NCI-H748 (cell line): ENCODE data around the gene AP3B2.
"Not testable (repeated sequence)": the region's sequence is repeated elsewhere in the genome, so short reads cannot be mapped to it uniquely, and the experiment has no call there.

ENCODE experiments used
- DNase-seq: peaks from one replicate; lab custom pipeline; 2025; ENCODE audit not compliant: unreplicated experiment; lab: John Stamatoyannopoulos, UW

AP3B2 gene, protein sequence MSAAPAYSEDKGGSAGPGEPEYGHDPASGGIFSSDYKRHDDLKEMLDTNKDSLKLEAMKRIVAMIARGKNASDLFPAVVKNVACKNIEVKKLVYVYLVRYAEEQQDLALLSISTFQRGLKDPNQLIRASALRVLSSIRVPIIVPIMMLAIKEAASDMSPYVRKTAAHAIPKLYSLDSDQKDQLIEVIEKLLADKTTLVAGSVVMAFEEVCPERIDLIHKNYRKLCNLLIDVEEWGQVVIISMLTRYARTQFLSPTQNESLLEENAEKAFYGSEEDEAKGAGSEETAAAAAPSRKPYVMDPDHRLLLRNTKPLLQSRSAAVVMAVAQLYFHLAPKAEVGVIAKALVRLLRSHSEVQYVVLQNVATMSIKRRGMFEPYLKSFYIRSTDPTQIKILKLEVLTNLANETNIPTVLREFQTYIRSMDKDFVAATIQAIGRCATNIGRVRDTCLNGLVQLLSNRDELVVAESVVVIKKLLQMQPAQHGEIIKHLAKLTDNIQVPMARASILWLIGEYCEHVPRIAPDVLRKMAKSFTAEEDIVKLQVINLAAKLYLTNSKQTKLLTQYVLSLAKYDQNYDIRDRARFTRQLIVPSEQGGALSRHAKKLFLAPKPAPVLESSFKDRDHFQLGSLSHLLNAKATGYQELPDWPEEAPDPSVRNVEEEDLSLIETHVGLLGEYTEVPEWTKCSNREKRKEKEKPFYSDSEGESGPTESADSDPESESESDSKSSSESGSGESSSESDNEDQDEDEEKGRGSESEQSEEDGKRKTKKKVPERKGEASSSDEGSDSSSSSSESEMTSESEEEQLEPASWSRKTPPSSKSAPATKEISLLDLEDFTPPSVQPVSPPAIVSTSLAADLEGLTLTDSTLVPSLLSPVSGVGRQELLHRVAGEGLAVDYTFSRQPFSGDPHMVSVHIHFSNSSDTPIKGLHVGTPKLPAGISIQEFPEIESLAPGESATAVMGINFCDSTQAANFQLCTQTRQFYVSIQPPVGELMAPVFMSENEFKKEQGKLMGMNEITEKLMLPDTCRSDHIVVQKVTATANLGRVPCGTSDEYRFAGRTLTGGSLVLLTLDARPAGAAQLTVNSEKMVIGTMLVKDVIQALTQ

GRCh38 chr15:82709421-82710207, at the start of gene AP3B2:
TSS of gene AP3B2 (minus strand) at chr15:82709875. CDS start at chr15:82709706, 169 bp downstream.
- peak; percentile 89 for DNase-seq

DNA sequence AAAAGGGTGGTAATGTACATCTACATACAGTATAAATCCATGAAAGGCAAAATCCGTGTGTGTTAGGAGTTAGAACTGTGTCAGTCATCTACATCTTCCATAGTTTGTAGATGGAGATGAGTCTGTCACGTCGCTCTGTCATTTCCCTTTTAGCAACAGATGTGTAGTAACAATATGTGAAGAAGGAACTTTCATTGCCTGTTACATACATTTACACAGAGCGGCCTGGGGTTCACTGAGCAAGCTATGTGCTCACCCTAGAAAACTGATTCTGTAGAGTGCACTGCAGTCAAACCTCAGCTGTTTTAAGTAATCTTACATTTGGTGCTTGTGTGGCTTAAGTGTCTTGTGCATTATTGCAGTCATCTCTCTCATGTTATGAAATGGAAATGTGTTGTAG, 41.6 kb upstream of the AP3B2 start:
- no peak for DNase-seq

DNA sequence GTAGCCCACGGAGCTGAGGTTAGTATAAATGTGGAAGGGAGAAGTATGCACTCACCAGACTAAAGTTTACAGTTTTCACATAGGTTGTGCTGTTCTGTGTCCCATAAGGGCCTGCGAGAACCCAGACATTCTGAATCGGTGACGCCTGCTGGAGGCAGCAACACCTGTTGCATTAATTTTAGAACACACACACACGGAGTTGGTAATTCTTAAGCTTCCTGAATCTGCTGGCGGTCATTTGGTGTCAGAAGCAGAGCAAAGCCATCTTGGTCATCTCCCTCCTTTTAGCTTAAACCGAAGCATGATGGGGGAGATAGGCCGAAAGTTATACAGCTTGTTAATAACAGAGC, 41.1 kb upstream of the AP3B2 start:
- DNase-seq = peak; percentile 33

DNA sequence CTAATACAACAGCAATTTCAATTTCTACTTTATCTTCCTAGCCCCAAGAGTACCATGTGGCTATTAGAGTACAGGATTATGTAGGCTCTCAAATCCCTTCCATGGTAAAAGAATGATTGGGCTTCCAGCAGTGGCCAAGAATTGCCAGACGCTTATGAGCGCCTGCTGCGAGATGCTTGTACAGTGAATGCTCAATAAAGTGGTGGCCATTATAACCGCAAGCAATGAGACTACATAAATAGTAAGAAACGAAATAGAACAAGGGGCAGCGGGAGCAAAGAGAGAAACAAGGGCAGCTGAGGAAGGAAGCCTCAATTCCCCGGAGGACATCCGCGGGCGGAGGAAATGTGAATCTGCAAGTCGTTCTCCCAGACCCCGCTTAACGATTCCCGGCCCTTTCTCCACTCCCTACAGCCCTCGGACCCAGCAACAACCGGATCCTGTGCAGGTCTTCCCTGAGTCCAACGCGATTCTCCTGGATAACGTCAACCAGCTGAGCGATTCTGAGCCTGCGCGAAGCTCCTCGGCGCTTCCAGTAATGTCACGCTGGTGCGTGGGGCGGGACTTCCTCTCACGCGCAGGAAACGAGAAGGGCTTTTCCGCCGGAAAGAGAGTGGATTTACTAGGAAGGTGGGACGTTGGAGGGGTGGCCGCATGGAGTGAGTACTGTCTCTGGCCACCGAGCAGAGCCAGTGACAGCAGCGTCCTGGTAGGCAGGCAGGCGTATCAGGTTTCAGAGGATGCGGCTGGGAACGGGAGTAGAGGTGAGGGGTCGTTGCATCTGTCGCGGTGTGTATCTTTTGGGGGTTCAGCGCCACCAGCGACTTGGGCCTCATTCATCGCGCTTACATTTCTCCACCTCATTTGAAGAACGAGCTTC, 40.5 kb upstream of the AP3B2 start:
- DNase-seq = peak; percentile 95

DNA sequence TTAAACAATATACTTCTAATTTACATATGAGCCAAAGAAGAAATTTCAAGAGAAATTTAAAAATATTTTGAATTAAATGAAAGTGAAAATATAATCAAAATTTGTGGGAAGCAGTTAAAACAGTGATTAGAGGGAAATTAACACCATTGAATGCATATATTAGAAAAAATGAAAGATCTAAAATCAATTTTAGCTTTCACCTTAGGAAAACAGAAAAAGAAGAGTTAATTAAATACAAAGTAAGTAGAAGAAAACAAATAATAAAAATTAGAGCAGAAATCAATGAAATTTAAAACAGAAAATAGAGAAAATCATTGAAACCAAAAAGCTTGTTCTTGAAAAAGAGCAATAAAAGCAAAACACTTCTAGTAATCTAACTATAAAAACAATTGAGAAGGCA, 38.6 kb upstream of the AP3B2 start:
- DNase-seq = no peak

DNA sequence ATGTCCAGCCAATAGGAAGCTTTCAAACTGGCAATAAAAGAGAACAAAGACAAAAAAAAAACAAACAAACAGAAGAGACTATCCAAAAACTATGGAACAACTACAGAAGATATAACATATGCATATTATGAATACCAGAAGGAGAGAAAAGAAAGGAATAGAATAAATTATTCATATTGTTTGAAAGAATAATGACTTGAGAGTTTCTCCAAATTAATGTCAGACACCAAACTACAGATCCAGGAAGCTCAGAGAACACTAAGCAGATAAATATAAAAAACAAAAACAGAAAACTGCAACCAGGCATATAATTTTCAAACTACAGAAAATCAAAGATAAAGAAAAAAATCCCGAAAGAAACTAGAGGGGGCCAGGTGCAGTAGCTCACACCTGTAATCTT, 34.1 kb upstream of the AP3B2 start:
- DNase-seq = no peak

DNA sequence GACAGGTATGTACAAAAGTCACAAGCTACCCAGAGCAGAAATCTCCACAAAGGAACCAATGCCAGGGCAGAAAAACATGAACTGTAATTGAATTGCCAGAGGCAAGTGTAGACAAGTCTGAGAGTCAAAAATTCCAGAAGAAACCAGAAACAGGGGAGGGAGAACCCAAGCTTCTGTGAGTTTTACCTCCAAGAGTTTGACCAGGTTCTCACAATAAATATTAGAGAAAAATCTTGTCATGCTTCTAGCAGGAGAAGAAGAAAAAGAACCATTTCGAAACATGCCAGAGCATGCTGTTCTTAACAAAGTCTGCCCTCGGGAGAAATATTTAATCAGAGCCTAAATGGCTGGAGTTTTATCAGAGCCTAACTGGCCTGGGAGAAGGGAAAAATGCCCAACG, 32.5 kb upstream of the AP3B2 start:
- no peak for DNase-seq

- DNase-seq = no peak
Observed at GRCh38 chr15:82739086-82739485, 29.4 kb upstream of the AP3B2 start.

DNA sequence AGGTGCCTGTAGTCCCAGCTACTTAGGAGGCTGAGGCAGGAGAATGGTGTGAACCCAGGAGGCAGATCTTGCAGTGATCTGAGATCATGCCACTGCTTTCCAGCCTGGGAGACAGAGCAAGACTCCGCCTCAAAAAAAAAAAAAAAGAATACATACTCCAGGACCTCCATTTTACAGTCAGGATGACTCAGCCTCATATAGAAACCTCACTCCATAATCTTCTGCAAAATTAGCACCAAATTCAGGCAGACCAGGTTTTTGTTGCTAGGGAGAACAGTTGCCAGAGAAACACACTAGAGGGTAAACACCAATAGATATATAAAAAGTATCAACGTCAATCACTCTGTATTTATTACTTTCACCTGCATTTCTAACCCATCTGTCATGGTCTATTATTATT, 28.3 kb upstream of the AP3B2 start:
- peak; percentile 3 for DNase-seq

DNA sequence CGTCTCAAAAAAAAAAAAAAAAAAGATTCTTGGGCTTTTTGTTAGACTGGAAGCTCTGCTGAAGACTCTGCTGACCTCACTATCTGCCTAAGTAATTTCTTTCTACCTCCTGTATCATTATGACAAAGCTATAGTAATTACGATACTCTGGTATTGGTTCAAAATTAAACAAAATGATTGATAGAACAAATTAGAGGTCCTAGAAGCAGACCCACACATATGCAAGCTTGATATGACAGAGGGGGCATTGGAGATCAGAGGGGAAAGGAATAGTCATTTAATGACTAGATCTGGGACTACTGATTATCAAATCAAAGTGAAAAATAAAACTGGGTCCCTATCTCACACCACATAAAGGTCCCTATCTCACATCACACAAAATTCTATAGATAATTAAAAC, 21.9 kb upstream of the AP3B2 start:
- no peak for DNase-seq

GRCh38 chr15:82730022-82730530, 20.4 kb upstream of the AP3B2 start:
- peak; percentile 33 for DNase-seq

- DNase-seq = no peak
Observed at GRCh38 chr15:82726816-82727215, 17.1 kb upstream of the AP3B2 start.

DNA sequence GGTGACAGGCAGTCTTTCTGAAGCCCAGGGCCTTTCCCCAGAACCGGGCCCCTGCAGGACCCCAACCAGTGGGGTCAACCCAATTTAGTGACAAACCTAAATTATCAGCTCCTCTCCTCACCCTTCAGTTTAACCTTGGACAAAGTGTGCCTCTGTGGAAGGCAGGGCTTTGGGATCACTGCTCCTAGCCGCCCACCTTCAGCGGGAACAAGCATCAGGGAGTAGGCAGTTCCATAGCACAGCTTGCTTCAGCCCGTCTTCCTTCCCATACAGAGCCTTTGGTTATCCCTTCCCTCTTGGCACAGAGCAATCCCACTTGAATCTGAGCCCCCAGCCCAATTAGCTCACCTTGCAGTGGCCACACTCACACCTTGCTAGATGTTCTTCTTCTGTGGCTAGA, 5.3 kb upstream of the AP3B2 start:
- DNase-seq = no peak

DNA sequence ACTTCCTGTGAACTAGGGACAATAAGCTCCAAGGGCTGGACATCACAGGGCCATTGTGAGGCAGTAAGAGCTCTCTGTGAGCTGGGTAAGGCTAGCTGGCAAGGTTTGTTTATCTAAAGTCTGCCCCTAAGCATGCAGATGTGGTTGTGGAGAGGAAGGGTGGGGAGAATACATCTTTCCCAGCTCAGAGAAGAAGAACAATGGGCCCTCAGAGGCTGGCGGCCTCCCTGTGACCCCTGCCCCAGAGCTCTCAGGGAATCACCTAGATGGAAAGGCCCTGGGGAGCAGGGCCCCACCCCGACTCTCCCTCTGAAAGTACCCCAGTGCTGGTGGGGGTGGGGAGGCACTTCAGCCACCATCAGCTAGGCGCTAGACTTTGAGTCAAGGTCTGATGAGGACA, 4.3 kb upstream of the AP3B2 start:
- DNase-seq = no peak

DNA sequence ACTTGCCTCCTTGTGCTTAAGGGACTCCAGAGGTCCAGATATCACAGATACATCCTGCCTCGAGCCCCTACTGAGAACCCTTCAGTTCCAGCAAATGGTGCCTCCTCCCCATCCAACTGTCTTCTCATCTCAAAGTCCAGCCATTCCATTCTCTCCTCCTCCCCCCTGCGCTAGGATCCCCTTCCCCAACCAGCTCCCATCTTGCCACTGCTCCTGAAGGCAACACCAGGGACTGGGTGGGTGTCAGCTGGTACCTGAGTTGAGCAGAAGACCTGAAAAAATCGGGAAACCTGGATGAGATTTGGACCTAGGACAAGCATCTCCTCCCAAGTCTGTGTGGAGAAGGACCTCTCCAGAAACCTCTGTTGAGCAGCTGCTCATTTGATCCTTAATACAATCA, 2.4 kb upstream of the AP3B2 start:
- no peak for DNase-seq

GRCh38 chr15:82710926-82711490, 1.3 kb upstream of the AP3B2 start:
- DNase-seq = no peak

- no peak for DNase-seq
Observed at GRCh38 chr15:82710208-82710555, 507 bp upstream of the AP3B2 start.

GRCh38 chr15:82709081-82709420, 624 bp downstream of the AP3B2 start:
- peak; percentile 49 for DNase-seq

DNA sequence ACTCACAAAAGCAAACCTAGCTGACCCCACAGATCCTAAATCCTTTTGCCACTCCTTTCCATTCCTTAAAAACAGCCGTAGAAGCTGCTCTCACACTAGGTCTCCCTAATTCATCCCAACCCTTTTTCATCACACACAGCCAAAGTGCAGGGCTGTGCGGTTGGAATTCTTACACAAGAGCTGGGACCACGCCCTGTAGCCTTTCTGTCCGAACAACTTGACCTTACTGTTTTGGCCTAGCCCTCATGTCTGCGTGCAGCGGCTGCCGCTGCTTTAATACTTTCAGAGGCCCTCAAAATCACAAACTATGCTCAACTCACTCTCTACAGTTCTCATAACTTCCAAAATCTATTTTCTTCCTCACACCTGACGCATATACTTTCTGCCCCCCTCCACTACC, 3.8 kb downstream of the AP3B2 start:
- DNase-seq = not testable (repeated sequence)

DNA sequence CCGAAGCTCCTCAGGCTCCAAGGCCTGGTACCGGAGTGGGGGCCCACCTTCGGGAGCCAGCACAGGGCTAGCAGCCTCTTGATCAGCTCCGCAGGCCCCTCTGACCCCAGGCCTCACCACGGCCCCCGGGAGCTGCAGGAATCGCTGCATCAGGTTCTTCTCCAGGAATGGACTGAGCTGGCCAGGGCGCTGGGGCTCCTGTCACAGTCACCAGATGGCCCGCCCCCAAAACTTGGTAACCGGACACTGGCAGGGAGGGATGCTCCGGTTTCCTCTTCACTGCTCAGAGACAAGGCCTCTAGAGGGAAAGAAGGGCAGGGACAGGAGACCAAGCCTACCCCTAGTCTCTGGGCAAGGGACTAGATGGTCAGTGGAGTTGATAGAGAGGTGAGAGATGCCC, 9.9 kb downstream of the AP3B2 start:
- DNase-seq = no peak
